Sigmoid colon (tissue), 7 donors: ENCODE results near the gene EWSR1. TPM values are rescaled to one million over a fixed set of nuclear protein-coding genes. Genes with fewer than 3 reads are reported as not detected.

Experiments used
- DNase-seq: peaks from one replicate; pipeline ENCODE4 v3.0.0-alpha.2; 2019
- H3K27ac ChIP-seq, 4 donors: fragments of 200-600 bp; sonication (generic); one replicate each; pipeline ENCODE4 v1.5.1; 2016 to 2019; ENCODE audit warnings: mild to moderate bottlenecking in 1 of 4
- H3K27me3 ChIP-seq, 3 donors: fragments of 200-600 bp; sonication (generic); one replicate each; pipeline ENCODE4 v1.5.1; 2019; ENCODE audit warnings: mild to moderate bottlenecking in 1 of 3
- H3K36me3 ChIP-seq, 4 donors: fragments of 200-600 bp; sonication (generic); one replicate each; pipeline ENCODE4 v1.5.1; 2016 to 2019
- H3K4me1 ChIP-seq, 4 donors: fragments of 200-600 bp; sonication (generic); one replicate each; pipeline ENCODE4 v1.5.1; 2017 to 2019
- H3K4me3 ChIP-seq, 4 donors: fragments of 200-600 bp; sonication (generic); one replicate each; pipeline ENCODE4 v1.5.1; 2017 to 2019; ENCODE audit warnings: mild to moderate bottlenecking in 2 of 4, moderate library complexity in 1 of 4
- H3K9me3 ChIP-seq, 4 donors: fragments of 200-600 bp in 3 of 4; sonication (generic) in 3 of 4; one replicate each; pipeline versions ENCODE4 v1.5.1 to v1.6.1; 2013 to 2019
- CTCF ChIP-seq, 4 experiments: fragments of 450-650 bp in 3 of 4; fragments of 200-600 bp in 1 of 4; IDR thresholded peaks; one replicate each; pipeline ENCODE4 v1.5.1; 2016 to 2019; ENCODE audit warnings: antibody characterized with exemption in 4 of 4, mild to moderate bottlenecking in 3 of 4, moderate library complexity in 2 of 4
- EP300 ChIP-seq, 4 donors: sonication (generic); formaldehyde crosslinking; IDR thresholded peaks; one replicate each; pipeline ENCODE4 v1.6.1; 2017; ENCODE audit warnings: antibody characterized with exemption in 4 of 4
- POLR2A ChIP-seq, 2 donors: fragments of 450-650 bp; IDR thresholded peaks; one replicate each; pipeline ENCODE4 v1.6.1; 2016; ENCODE audit warnings: antibody characterized with exemption in 2 of 2, mild to moderate bottlenecking in 2 of 2, moderate library complexity in 2 of 2
- POLR2AphosphoS5 ChIP-seq, 4 donors: sonication (generic); formaldehyde crosslinking; IDR thresholded peaks; one replicate each; pipeline ENCODE4 v1.6.1; 2017; ENCODE audit warnings: antibody characterized with exemption in 4 of 4
- WGBS, 2 donors: extraction: QIAGEN DNeasy Blood & Tissue Kit; methylation state at CpG; one replicate each; pipeline ENCODE4 v1.1.7; 2013; 5-methylcytosine and 5-hydroxymethylcytosine counted together
- intact Hi-C: fragments of 100-400 bp; cut with DNase I; formaldehyde crosslinking; loops from one replicate; pipeline ENCODE4 v1.15.1; 2023
- polyA plus RNA-seq, 3 donors: library from polyadenylated mRNA; stranded (reverse); fragments of 200-250 nt; gene quantifications; one replicate each; pipeline ENCODE4 v1.2.3, GENCODE V29; 2013
- total RNA-seq, 4 donors: library from RNA; depleted of rRNA; stranded (reverse); fragments of >200 nt; gene quantifications; one replicate each; pipeline ENCODE4 v1.1.0, GENCODE V29; 2016
- donor health status: healthy with polysubstance abuse.
- donor health status: Bipolar disorder and iron deficiency.
- donor health status: healthy.

EWSR1 gene
- total and polyA plus RNA-seq, 7 donors, result 81.4 to 233 (median 174) TPM

GRCh38 chr22:29310065-29310862 is 42.2 kb downstream of the EWSR1 start:
- H3K36me3 ChIP-seq, result no peaks in the 10 kb centered on the region
- intact Hi-C loops, result no loop called here
- no peak for TF ChIP-seq EP300 (IDR thresholded peaks at IDR 0.05)
- no peak for TF ChIP-seq POLR2A (IDR thresholded peaks at IDR 0.05)
- no peak for TF ChIP-seq CTCF (IDR thresholded peaks at IDR 0.05)
- no peak for TF ChIP-seq POLR2AphosphoS5 (IDR thresholded peaks at IDR 0.05)
- H3K4me1 ChIP-seq, result peaks cover 0 to 88% (median 72%) of the 10 kb centered on the region in 4 donors
- peaks cover 15 to 22% (median 21%) of the 10 kb centered on the region in 3 donors for H3K27me3 ChIP-seq
- H3K9me3 ChIP-seq, result no peaks in the 10 kb centered on the region
- H3K27ac ChIP-seq, result peak overlapping the region; percentile 86 to 94 (median 88)
- H3K4me3 ChIP-seq, result peak overlapping the region in 2 of 4 donors; percentile 2 to 34
- peak; percentile 79 for DNase-seq
- 35 to 65% methylated on average over 28 of the region's 28 CpGs for WGBS, 2 donors

- peak; percentile 98 for DNase-seq
- Histone ChIP-seq H3K4me1 (peaks cover 0 to 93% (median 79%) of the 10 kb centered on the region in 4 donors), H3K27ac (peak overlapping the region; percentile 86 to 94 (median 88)), H3K4me3 (peak overlapping the region in 3 of 4 donors; percentile 26 to 34 (median 29)), H3K27me3 (peaks cover 21 to 28% (median 27%) of the 10 kb centered on the region in 3 donors), H3K9me3 (no peaks in the 10 kb centered on the region), H3K36me3 (no peaks in the 10 kb centered on the region)
- peak in 1 of 4 donors; percentile 37 for TF ChIP-seq EP300 (IDR thresholded peaks at IDR 0.05)
- no peak for TF ChIP-seq POLR2A (IDR thresholded peaks at IDR 0.05)
- TF ChIP-seq POLR2AphosphoS5 (IDR thresholded peaks at IDR 0.05), result peak; percentile 25 to 84 (median 46)
- intact Hi-C loops, result no loop called here
- WGBS, 2 donors, result 6 to 16% methylated on average over 18 of the region's 18 CpGs
Observed at GRCh38 chr22:29310863-29311339, 42.8 kb downstream of the EWSR1 start.

- DNase-seq, result no peak
- H3K9me3 ChIP-seq, result no peaks in the 10 kb centered on the region
- H3K27me3 ChIP-seq, result peaks cover 28 to 34% (median 34%) of the 10 kb centered on the region in 3 donors
- 60 to 77% methylated on average over 50 of the region's 50 CpGs for WGBS, 2 donors
- peak overlapping the region; percentile 86 to 94 (median 88) for H3K27ac ChIP-seq
- intact Hi-C loops, result no loop called here
- TF ChIP-seq EP300 (IDR thresholded peaks at IDR 0.05) (no peak), POLR2A (IDR thresholded peaks at IDR 0.05) (no peak), POLR2AphosphoS5 (IDR thresholded peaks at IDR 0.05) (no peak), CTCF (IDR thresholded peaks at IDR 0.05) (no peak)
- peaks cover 0 to 87% (median 80%) of the 10 kb centered on the region in 4 donors for H3K4me1 ChIP-seq
- H3K4me3 ChIP-seq, result peak overlapping the region in 3 of 4 donors; percentile 26 to 34 (median 29)
- no peaks in the 10 kb centered on the region for H3K36me3 ChIP-seq
Observed at GRCh38 chr22:29311464-29312217, 43.6 kb downstream of the EWSR1 start.

- peaks cover 0 to 84% (median 79%) of the 10 kb centered on the region in 4 donors for H3K4me1 ChIP-seq
- no peak for TF ChIP-seq POLR2AphosphoS5 (IDR thresholded peaks at IDR 0.05)
- no peak for TF ChIP-seq POLR2A (IDR thresholded peaks at IDR 0.05)
- no peak for TF ChIP-seq CTCF (IDR thresholded peaks at IDR 0.05)
- no peak for TF ChIP-seq EP300 (IDR thresholded peaks at IDR 0.05)
- no peak overlapping the region for H3K4me3 ChIP-seq
- no peaks in the 10 kb centered on the region for H3K36me3 ChIP-seq
- DNase-seq, result peak; percentile 65
- 75 to 89% methylated on average over 25 of the region's 25 CpGs for WGBS, 2 donors
- peaks cover 28 to 35% (median 34%) of the 10 kb centered on the region in 3 donors for H3K27me3 ChIP-seq
- intact Hi-C loops, result no loop called here
- no peaks in the 10 kb centered on the region for H3K9me3 ChIP-seq
- H3K27ac ChIP-seq, result peak overlapping the region in 3 of 4 donors; percentile 86 to 94 (median 90)
Observed at GRCh38 chr22:29312218-29313125, 44.4 kb downstream of the EWSR1 start.
